Lower leg skin (tissue), 4 donors: ENCODE measurements around the gene GABBR2. TPM values are rescaled to one million over a fixed set of nuclear protein-coding genes. Genes with fewer than 3 reads are reported as not detected.
"Not testable (repeated sequence)": the region's sequence is repeated elsewhere in the genome, so short reads cannot be mapped to it uniquely, and the experiment has no call there.

Experiments used
- DNase-seq, 2 donors: peaks; one replicate each; pipeline ENCODE4 v3.0.0-alpha.2; 2019; ENCODE audit warnings: low spot score in 2 of 2
- H3K4me3 ChIP-seq: fragments of 200-600 bp; sonication (generic); 2 replicates; pipeline ENCODE4 v1.5.1; 2017; ENCODE audit warnings: mild to moderate bottlenecking, low read depth; ENCODE audit not compliant: poor library complexity, severe bottlenecking
- POLR2A ChIP-seq, 2 donors: fragments of 450-650 bp; IDR thresholded peaks; one replicate each; pipeline ENCODE4 v1.6.1; 2016 to 2017; ENCODE audit warnings: antibody characterized with exemption in 2 of 2, mild to moderate bottlenecking in 1 of 2, moderate library complexity in 1 of 2
- WGBS, 2 donors: methylation state at CpG; one replicate each; pipeline ENCODE4 v1.1.5; 2018; 5-methylcytosine and 5-hydroxymethylcytosine counted together
- intact Hi-C: fragments of 100-400 bp; cut with DNase I; formaldehyde crosslinking; loops from one replicate; pipeline ENCODE4 v1.15.0; 2023; ENCODE audit warnings: low total_unique reads
- total RNA-seq, 4 donors: library from RNA; depleted of rRNA; stranded (reverse); fragments of >200 nt; gene quantifications; one replicate each; pipeline ENCODE4 v1.1.0, GENCODE V29; 2016
- TF ChIP-seq, protein P1 (sequence below), 3 donors: fragments of 450-650 bp; IDR thresholded peaks; one replicate each; pipeline ENCODE4 v1.5.1; 2016; ENCODE audit warnings: antibody characterized with exemption in 3 of 3, mild to moderate bottlenecking in 3 of 3, moderate library complexity in 2 of 3

GABBR2 gene
- total RNA-seq, 4 donors from 2014 or later: 0.23 to 4.2 TPM; not detected in 2

DNA sequence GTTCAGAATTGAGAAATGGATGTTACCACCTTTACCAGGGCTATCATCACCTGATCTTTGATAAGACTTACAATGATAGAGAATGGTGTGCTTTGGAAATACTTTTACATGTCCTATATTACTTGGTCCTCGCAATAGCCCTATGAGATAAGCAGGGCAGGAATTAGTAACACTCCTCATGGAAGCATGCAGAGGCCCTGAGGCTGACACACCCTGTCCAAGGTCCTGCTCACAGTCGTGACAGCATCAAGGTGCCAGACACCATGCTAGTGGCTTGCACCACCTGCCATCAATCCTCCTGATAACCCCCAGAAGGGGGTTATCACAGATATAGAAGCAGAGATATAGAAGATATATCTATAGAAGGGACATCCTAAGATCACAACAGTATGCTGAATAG is 236.5 kb downstream of the GABBR2 start:
- TF ChIP-seq, protein P1, sequence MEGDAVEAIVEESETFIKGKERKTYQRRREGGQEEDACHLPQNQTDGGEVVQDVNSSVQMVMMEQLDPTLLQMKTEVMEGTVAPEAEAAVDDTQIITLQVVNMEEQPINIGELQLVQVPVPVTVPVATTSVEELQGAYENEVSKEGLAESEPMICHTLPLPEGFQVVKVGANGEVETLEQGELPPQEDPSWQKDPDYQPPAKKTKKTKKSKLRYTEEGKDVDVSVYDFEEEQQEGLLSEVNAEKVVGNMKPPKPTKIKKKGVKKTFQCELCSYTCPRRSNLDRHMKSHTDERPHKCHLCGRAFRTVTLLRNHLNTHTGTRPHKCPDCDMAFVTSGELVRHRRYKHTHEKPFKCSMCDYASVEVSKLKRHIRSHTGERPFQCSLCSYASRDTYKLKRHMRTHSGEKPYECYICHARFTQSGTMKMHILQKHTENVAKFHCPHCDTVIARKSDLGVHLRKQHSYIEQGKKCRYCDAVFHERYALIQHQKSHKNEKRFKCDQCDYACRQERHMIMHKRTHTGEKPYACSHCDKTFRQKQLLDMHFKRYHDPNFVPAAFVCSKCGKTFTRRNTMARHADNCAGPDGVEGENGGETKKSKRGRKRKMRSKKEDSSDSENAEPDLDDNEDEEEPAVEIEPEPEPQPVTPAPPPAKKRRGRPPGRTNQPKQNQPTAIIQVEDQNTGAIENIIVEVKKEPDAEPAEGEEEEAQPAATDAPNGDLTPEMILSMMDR (IDR thresholded peaks at IDR 0.05): no peak
- no peak for TF ChIP-seq POLR2A (IDR thresholded peaks at IDR 0.05)
- intact Hi-C loops: no loop called here
- H3K4me3 ChIP-seq: no peak overlapping the region
- WGBS, 2 donors: 38 to 45% methylated on average over 2 of the region's 2 CpGs
- no peak for DNase-seq

DNA sequence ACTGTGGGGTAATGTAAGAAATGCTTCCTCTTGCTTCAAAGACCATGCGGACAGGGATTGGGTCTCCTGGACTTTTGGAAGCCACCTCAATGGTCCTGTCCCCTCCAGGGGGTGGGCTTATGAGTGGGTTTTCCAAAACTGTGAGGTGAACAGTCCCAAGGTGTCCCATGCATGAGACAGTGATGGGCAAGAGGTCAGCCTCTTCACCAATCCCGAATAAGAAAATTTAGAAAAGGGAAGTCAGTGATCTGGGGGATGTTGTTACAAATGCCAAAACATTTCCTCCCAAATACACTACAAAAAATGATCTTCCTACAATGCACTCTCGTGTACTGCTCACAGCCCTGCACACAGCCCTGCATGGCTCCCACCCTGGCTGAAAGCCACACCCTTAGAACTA is 237.6 kb downstream of the GABBR2 start:
- intact Hi-C loops: no loop called here
- 63 to 69% methylated on average over 3 of the region's 3 CpGs for WGBS, 2 donors
- DNase-seq: no peak
- H3K4me3 ChIP-seq: no peak overlapping the region
- no peak for TF ChIP-seq POLR2A (IDR thresholded peaks at IDR 0.05)
- TF ChIP-seq, protein P1 (IDR thresholded peaks at IDR 0.05): no peak

DNA sequence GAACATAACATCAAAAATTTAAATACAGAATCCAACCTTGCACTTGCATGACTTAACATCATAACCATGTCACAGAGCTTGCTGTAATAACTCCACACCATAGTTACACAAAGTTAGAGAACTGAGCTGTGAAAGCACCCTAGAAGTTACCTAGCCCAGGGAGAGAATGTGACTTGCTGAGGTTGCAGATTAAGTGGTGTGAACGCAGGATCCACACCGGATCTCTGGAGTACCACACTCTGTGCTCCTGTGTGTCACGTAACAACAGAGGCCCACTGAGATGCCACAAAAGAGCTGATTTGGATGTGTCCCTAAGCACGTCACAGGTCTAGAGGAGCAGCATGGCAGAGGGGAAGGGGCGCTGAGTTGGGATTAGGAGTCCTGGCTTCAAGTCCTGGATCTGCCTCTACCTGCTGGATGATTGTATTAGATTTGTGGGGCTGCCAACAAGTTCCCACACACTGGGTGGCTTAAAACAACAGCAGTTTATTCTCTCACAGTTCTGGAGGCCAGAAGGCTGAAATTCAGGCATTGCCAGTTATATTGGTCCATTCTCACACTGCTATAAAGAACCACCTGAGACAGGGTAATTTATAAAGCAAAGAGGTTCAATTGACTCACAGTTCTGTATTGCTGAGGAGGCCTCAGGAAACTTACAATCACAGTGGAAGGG is 240.0 kb downstream of the GABBR2 start:
- intact Hi-C loops: no loop called here
- TF ChIP-seq POLR2A (IDR thresholded peaks at IDR 0.05): no peak
- TF ChIP-seq, protein P1 (IDR thresholded peaks at IDR 0.05): no peak
- DNase-seq: peak in 1 of 2 donors; percentile 60
- 84 to 88% methylated on average over 5 of the region's 5 CpGs for WGBS, 2 donors
- no peak overlapping the region for H3K4me3 ChIP-seq

DNA sequence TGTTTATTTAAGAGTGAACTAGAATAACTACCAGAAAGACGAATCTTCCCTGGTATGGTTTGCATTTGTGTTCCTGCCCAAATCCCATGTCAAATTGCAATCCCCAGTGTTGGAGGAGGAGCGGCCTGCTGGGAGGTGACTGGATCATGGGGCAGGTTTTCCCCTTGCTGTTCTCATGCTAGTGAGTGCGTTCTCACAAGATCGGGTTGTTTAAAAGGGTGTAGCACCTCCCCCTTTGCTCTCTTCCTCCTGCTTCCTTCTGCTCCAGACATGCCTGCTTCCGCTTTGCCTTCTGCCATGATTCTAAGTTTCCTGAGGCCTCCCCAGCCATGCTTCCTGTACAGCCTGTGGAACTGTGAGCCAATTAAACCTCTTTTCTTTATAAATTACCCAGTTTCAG is 242.9 kb downstream of the GABBR2 start:
- peak in 1 of 2 donors; percentile 26 for DNase-seq
- intact Hi-C loops: no loop called here
- H3K4me3 ChIP-seq: no peak overlapping the region
- 56 to 59% methylated on average over 5 of the region's 5 CpGs for WGBS, 2 donors
- TF ChIP-seq, protein P1 (IDR thresholded peaks at IDR 0.05): no peak
- no peak for TF ChIP-seq POLR2A (IDR thresholded peaks at IDR 0.05)

DNA sequence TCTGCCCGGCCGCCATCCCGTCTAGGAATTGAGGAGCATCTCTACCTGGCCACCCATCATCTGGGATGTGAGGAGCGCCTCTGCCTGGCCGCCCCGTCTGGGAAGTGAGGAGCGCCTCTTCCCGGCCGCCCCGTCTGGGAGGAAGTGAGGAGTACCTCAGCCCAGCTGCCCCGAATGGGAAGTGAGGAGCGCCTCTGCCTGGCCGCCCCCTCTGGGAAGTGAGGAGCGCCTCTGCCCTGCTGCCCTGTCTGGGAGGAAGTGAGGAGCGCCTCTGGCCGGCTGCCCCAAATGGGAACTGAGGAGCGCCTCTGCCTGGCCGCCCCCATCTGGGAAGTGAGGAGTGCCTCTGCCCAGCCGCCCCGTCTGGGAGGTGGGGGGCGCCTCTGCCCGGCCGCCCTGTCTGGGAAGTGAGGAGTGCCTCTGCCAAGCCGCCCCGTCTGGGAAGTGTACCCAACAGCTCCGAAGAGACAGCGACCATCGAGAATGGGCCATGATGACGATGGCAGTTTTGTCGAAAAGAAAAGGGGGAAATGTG is 244.5 kb downstream of the GABBR2 start:
- 96 to 98% methylated on average over 20 to 30 of the region's 30 CpGs for WGBS, 2 donors
- DNase-seq: peak in 1 of 2 donors; percentile 62
- H3K4me3 ChIP-seq, intact Hi-C loops: not testable (repeated sequence)

DNA sequence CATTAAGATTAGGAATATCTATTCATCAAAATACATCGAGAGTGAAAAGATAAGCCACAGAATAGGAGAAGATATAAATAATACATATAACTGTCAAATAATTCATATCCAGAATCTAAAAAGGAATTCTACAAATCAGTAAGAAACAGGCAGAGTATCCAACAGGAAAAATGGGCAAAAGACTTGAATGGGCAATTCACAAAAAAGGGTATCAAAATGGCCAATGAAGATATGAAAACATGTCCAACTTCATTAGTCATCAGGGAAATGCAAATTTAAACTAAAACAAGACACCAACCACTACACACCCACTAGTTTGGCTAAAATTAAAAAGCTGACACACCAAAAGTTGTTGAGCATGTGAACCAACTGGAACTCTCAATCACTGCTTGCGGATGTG is 246.4 kb downstream of the GABBR2 start:
- H3K4me3 ChIP-seq: no peak overlapping the region
- 83 to 92% methylated on average over 2 of the region's 2 CpGs for WGBS, 2 donors
- intact Hi-C loops: no loop called here
- DNase-seq: no peak
- TF ChIP-seq POLR2A (IDR thresholded peaks at IDR 0.05): no peak
- TF ChIP-seq, protein P1 (IDR thresholded peaks at IDR 0.05): no peak
